ENCODE measurements around the gene EXOC3L2. TPM values are rescaled to one million over a fixed set of nuclear protein-coding genes. Genes with fewer than 3 reads are reported as not detected.

The EXOC3L2 gene
- total and polyA plus RNA-seq, 10 of the 15 experiments (the other 5 are each of a cell fraction or from before 2014, with no cell fraction given), result not detected

GRCh38 chr19:45235485-45235884 lies 9.7 kb downstream of the EXOC3L2 start (continued):
- TF ChIP-seq RELA (IDR thresholded peaks at IDR 0.05; ENCODE audit: borderline replicate concordance, partially characterized antibody) (no peak), ELK1 (IDR thresholded peaks at IDR 0.05; ENCODE audit: low read depth, low read length) (no peak), MEF2B (IDR thresholded peaks at IDR 0.05; ENCODE audit: partially characterized antibody, poor library complexity, severe bottlenecking) (no peak), TCF7 (IDR thresholded peaks at IDR 0.05; ENCODE audit: borderline replicate concordance) (no peak), BCL11A (IDR thresholded peaks at IDR 0.05; ENCODE audit: low read depth, low read length) (no peak), IRF4 (IDR thresholded peaks at IDR 0.05; ENCODE audit: low read depth, low read length) (no peak), RELB (IDR thresholded peaks at IDR 0.05; ENCODE audit: low read depth) (no peak), ZBED1 (IDR thresholded peaks at IDR 0.05; ENCODE audit: borderline replicate concordance) (no peak), RCOR1 (conservative IDR thresholded peaks at IDR 0.05; ENCODE audit: low read depth, low read length) (no peak)

GRCh38 chr19:45234089-45234869 lies 10.9 kb downstream of the EXOC3L2 start:
- Histone ChIP-seq H3K79me2 (ENCODE audit: control insufficient read depth, insufficient read depth, low read length) (no peaks in the 10 kb centered on the region), H3K9me3 (replicated peaks; ENCODE audit: control insufficient read depth, insufficient read depth, low read length) (no peaks in the 10 kb centered on the region), H3K27ac (ENCODE audit: control insufficient read depth, insufficient read depth) (no peak overlapping the region), H3K36me3 (ENCODE audit: control insufficient read depth in 2 of 2, insufficient read depth in 2 of 2, low read length in 1 of 2) (no peaks in the 10 kb centered on the region), H4K20me1 (ENCODE audit: control insufficient read depth, insufficient read depth) (no peaks in the 10 kb centered on the region), H3K9ac (ENCODE audit: control insufficient read depth, insufficient read depth, low read length) (no peak overlapping the region), H3K27me3 (replicated peaks in 1 of 2; ENCODE audit: control insufficient read depth in 2 of 2, insufficient read depth in 2 of 2, low read length in 1 of 2) (no peaks in the 10 kb centered on the region), H3K4me1 (ENCODE audit: control insufficient read depth, insufficient read depth, low read length) (no peaks in the 10 kb centered on the region), H2AFZ (ENCODE audit: control insufficient read depth, low read depth, low read length) (no peak overlapping the region), H3K4me3 (no peak overlapping the region), H3K4me2 (ENCODE audit: control insufficient read depth, insufficient read depth) (no peak overlapping the region)
- BruUV-seq (replicated peaks), result no TSS peak
- intact Hi-C loops (cut with micrococcal nuclease; ENCODE audit: unreplicated experiment), result no loop called here
- ATAC-seq (no peak), DNase-seq (ENCODE audit: low read depth, low spot score) (no peak), FAIRE-seq (no peak)
- SMC1A ChIA-PET (ENCODE audit: uncharacterized antibody, unreplicated experiment), result no interaction called here
- WGBS (ENCODE audit: insufficient coverage, insufficient replicate concordance, low lambda C conversion rate, missing lambda C conversion rate), result 76% methylated on average over 34 of the region's 93 CpGs
- RAD21 ChIA-PET (ENCODE audit: unreplicated experiment), result no interaction called here
- no peak for TF ChIP-seq ASH2L (IDR thresholded peaks at IDR 0.05; ENCODE audit: borderline replicate concordance, low read depth)
- TF ChIP-seq HDAC6 (IDR thresholded peaks at IDR 0.05; ENCODE audit: unreplicated experiment), result no peak
- no peak for TF ChIP-seq ZBED1 (IDR thresholded peaks at IDR 0.05; ENCODE audit: borderline replicate concordance)
- no peak for TF ChIP-seq ZNF217 (IDR thresholded peaks at IDR 0.05)
- TF ChIP-seq STAT3 (IDR thresholded peaks at IDR 0.05; ENCODE audit: low read depth, low read length), result no peak
- POLR2A ChIA-PET, result no interaction called here
- in situ Hi-C loops (cut with MboI), result no loop called here
- CTCF ChIA-PET, result no interaction called here

Data from GM12878 (cell line).